Measurements from ENCODE around the gene ULK1. TPM values are rescaled to one million over a fixed set of nuclear protein-coding genes. Genes with fewer than 3 reads are reported as not detected.

Gene ULK1
- total and polyA plus RNA-seq, 2 donors (not counting 1 experiment from before 2014, with no cell fraction given): 3.3 to 14.9 TPM

DNA sequence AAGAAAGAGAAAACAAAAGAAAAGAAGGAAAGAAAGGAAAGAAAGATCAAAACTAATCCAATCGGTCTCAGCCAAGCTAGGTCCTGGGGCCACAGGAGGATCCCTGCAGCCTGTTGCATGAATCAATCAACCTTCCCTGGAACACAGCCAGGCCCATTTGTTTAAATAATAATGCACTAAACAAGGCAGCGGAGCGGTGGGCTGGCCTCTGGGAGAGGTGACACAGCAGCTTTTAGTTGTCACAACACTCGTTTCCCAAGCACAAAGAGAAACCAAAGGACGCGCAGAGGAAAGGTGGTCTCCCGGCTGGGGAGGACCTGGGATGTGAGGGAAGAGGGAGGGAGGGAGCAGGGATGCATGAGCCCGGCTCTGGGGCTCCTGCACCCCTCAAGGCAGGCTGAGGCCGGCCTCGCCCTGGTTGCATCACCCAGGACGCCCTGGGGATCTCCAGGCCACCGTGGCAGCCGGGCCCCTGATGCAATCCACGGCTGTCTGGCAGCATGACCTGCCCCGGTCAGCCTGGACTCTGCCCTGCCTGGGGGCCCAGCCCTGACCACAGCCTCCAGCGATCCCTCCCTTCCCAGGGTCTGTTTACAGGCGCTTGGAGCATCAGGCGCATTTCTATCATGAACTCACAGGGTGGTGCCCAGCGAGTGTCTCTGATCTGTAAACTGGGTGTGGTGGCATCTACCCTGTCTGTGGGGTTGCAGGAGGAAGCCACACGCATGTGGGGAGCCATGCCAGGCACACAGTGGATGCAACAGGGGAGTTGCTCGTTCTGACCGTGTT lies 33.8 kb upstream of the ULK1 start:
- peak; percentile 38 to 90 for DNase-seq (ENCODE audit: low read depth in 2 of 2)
- no peaks in the 10 kb centered on the region for H3K9me3 ChIP-seq (ENCODE audit: control insufficient read depth, insufficient read depth, low read depth, low read length)
- H3K4me1 ChIP-seq (ENCODE audit: control insufficient read depth, extremely low read depth, insufficient read depth, low read length): peaks cover 3% of the 10 kb centered on the region
- H4K20me1 ChIP-seq (ENCODE audit: control insufficient read depth, extremely low read depth, insufficient read depth, low read length): no peaks in the 10 kb centered on the region
- TF ChIP-seq, protein P1, sequence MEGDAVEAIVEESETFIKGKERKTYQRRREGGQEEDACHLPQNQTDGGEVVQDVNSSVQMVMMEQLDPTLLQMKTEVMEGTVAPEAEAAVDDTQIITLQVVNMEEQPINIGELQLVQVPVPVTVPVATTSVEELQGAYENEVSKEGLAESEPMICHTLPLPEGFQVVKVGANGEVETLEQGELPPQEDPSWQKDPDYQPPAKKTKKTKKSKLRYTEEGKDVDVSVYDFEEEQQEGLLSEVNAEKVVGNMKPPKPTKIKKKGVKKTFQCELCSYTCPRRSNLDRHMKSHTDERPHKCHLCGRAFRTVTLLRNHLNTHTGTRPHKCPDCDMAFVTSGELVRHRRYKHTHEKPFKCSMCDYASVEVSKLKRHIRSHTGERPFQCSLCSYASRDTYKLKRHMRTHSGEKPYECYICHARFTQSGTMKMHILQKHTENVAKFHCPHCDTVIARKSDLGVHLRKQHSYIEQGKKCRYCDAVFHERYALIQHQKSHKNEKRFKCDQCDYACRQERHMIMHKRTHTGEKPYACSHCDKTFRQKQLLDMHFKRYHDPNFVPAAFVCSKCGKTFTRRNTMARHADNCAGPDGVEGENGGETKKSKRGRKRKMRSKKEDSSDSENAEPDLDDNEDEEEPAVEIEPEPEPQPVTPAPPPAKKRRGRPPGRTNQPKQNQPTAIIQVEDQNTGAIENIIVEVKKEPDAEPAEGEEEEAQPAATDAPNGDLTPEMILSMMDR (conservative IDR thresholded peaks at IDR 0.05 in 1 of 2, IDR thresholded peaks at IDR 0.05 in 1 of 2; ENCODE audit: low read depth in 1 of 2, low read length in 2 of 2): no peak
- no peak for TF ChIP-seq EZH2 (IDR thresholded peaks at IDR 0.05; ENCODE audit: low read length, missing control alignments)
- H3K36me3 ChIP-seq (ENCODE audit: control insufficient read depth, insufficient read depth, low read length): no peaks in the 10 kb centered on the region
- no peaks in the 10 kb centered on the region for H3K79me2 ChIP-seq (ENCODE audit: control insufficient read depth, insufficient read depth, low read length)
- peak overlapping the region; percentile 48 for H2AFZ ChIP-seq (ENCODE audit: low read length)
- peak overlapping the region; percentile 16 for H3K9ac ChIP-seq (ENCODE audit: insufficient read depth, low read length)
- H3K4me3 ChIP-seq (replicated peaks in 1 of 4; ENCODE audit: control extremely low read depth in 1 of 4, insufficient read depth in 1 of 4, low read depth in 3 of 4, low read length in 4 of 4): peak overlapping the region in 2 of 4 experiments; percentile 21 to 26
- H3K27me3 ChIP-seq (ENCODE audit: control insufficient read depth, insufficient read depth, low read length): peaks cover 5% of the 10 kb centered on the region
- peak overlapping the region; percentile 88 for H3K4me2 ChIP-seq (ENCODE audit: extremely low read depth, insufficient read depth, low read length)
- H3K27ac ChIP-seq (ENCODE audit: insufficient read depth, low read length): peak overlapping the region; percentile 8

DNA sequence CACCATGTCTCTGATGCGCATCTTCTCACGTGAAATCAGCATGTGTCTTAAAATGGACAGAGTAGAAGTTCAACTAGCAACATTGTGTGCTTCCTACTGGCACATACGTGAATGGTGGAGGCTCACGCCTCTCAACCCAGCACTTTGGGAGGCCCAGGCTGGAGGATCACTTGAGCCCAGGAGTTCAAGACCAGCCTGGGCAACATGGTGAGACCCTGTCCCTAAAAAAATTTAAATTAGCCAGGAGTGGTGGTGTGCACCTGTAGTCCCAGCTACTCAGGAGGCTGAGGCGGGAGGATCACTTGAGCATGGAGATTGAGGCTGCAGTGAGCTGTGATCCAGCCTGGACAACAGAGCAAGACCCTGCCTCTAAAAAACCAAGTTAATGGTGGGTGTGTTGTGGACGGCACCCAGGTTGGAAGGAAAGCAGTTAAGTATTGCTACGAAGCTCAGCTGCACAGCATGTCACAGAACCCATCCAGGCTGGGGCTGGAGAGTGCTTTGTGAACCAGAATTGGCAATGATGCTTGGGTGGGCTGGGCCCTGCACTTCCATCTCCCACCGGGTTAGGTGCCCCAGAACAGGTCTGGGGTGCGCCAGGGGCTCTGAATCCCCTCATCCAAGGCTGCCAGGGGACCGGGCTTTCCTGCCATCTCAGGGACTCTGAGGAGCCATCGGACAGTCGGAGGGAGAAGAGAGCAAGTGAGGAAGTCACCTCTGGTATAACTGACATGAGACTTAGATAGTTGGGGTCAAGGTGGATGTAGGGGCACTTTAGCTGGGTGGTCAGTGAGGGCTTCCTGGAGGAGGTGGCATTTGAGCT lies 33.0 kb upstream of the ULK1 start:
- no peak for DNase-seq (ENCODE audit: low read depth in 2 of 2)
- H3K27ac ChIP-seq (ENCODE audit: insufficient read depth, low read length): no peak overlapping the region

DNA sequence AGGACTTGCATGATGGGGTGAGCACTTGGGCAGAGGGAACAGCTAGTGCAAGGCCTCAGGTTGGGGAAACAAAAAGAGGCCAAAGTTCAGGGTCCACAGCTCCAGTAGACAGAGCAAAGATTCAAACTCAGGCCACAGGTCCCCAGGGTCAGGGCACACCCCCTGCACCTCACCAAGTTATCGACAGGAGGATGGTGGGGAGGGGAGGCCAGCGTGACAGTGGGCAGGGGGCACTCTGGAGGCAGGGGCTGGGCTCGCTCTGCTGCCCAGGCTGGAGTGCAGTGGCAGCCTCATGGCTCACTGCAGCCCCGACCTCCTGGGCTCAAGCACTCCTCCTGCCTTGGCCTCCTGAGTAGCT lies 32.4 kb upstream of the ULK1 start:
- Histone ChIP-seq H2AFZ (ENCODE audit: low read length) (no peak overlapping the region), H3K4me2 (ENCODE audit: extremely low read depth, insufficient read depth, low read length) (no peak overlapping the region), H3K79me2 (ENCODE audit: control insufficient read depth, insufficient read depth, low read length) (no peaks in the 10 kb centered on the region), H3K9ac (ENCODE audit: insufficient read depth, low read length) (no peak overlapping the region), H4K20me1 (ENCODE audit: control insufficient read depth, extremely low read depth, insufficient read depth, low read length) (no peaks in the 10 kb centered on the region), H3K9me3 (ENCODE audit: control insufficient read depth, insufficient read depth, low read depth, low read length) (no peaks in the 10 kb centered on the region), H3K27ac (ENCODE audit: insufficient read depth, low read length) (no peak overlapping the region), H3K4me1 (ENCODE audit: control insufficient read depth, extremely low read depth, insufficient read depth, low read length) (peaks cover 3% of the 10 kb centered on the region), H3K4me3 (replicated peaks in 1 of 4; ENCODE audit: control extremely low read depth in 1 of 4, insufficient read depth in 1 of 4, low read depth in 3 of 4, low read length in 4 of 4) (no peak overlapping the region), H3K27me3 (ENCODE audit: control insufficient read depth, insufficient read depth, low read length) (no peaks in the 10 kb centered on the region), H3K36me3 (ENCODE audit: control insufficient read depth, insufficient read depth, low read length) (no peaks in the 10 kb centered on the region)
- TF ChIP-seq, protein P1 (conservative IDR thresholded peaks at IDR 0.05 in 1 of 2, IDR thresholded peaks at IDR 0.05 in 1 of 2; ENCODE audit: low read depth in 1 of 2, low read length in 2 of 2): no peak
- TF ChIP-seq EZH2 (IDR thresholded peaks at IDR 0.05; ENCODE audit: low read length, missing control alignments): no peak
- no peak for DNase-seq (ENCODE audit: low read depth in 2 of 2)

More for the DNA sequence above, 33.0 kb upstream of the ULK1 start:
- Histone ChIP-seq H3K27me3 (ENCODE audit: control insufficient read depth, insufficient read depth, low read length) (no peaks in the 10 kb centered on the region), H3K9me3 (ENCODE audit: control insufficient read depth, insufficient read depth, low read depth, low read length) (no peaks in the 10 kb centered on the region), H3K4me3 (replicated peaks in 1 of 4; ENCODE audit: control extremely low read depth in 1 of 4, insufficient read depth in 1 of 4, low read depth in 3 of 4, low read length in 4 of 4) (no peak overlapping the region), H3K36me3 (ENCODE audit: control insufficient read depth, insufficient read depth, low read length) (no peaks in the 10 kb centered on the region), H3K79me2 (ENCODE audit: control insufficient read depth, insufficient read depth, low read length) (no peaks in the 10 kb centered on the region), H3K4me1 (ENCODE audit: control insufficient read depth, extremely low read depth, insufficient read depth, low read length) (peaks cover 3% of the 10 kb centered on the region), H3K4me2 (ENCODE audit: extremely low read depth, insufficient read depth, low read length) (no peak overlapping the region), H4K20me1 (ENCODE audit: control insufficient read depth, extremely low read depth, insufficient read depth, low read length) (no peaks in the 10 kb centered on the region), H3K9ac (ENCODE audit: insufficient read depth, low read length) (no peak overlapping the region), H2AFZ (ENCODE audit: low read length) (peak overlapping the region; percentile 48)
- TF ChIP-seq, protein P1 (conservative IDR thresholded peaks at IDR 0.05 in 1 of 2, IDR thresholded peaks at IDR 0.05 in 1 of 2; ENCODE audit: low read depth in 1 of 2, low read length in 2 of 2): no peak
- TF ChIP-seq EZH2 (IDR thresholded peaks at IDR 0.05; ENCODE audit: low read length, missing control alignments): no peak
